Stimulated activated memory B cell treated with anti-CD40 and anti-IgM and Interleukin-4, amounts not matched to agents 10 μg/mL and 1 μg/mL and 100 μg/mL, for 72 hours (primary cell): Measurements from ENCODE around the gene EFHD1.

Source experiments
- ATAC-seq: fragments of 150-1000 bp; cut with Tn5 transposase; 2 replicates; pipeline ENCODE4 v1.10.0; 2021
- H3K27ac Mint-ChIP-seq: one replicate; pipeline ENCODE4 v1.8.0; 2022; ENCODE audit warnings: mild to moderate bottlenecking, mixed read lengths
- H3K27me3 Mint-ChIP-seq: one replicate; pipeline ENCODE4 v1.8.0; 2022; ENCODE audit warnings: mixed read lengths
- H3K36me3 Mint-ChIP-seq: one replicate; pipeline ENCODE4 v1.8.0; 2022; ENCODE audit warnings: mixed read lengths
- H3K4me1 Mint-ChIP-seq: one replicate; pipeline ENCODE4 v1.8.0; 2022; ENCODE audit warnings: mixed read lengths
- H3K4me3 Mint-ChIP-seq: one replicate; pipeline ENCODE4 v1.8.0; 2022; ENCODE audit warnings: mild to moderate bottlenecking, moderate library complexity, mixed read lengths
- H3K9me3 Mint-ChIP-seq: one replicate; pipeline ENCODE4 v1.8.0; 2022; ENCODE audit warnings: mixed read lengths

EFHD1 gene

GRCh38 chr2:232609607-232610006 lies 23.8 kb upstream of the EFHD1 start:
- peaks cover 4% of the 10 kb centered on the region for H3K4me1 Mint-ChIP-seq
- no peaks in the 10 kb centered on the region for H3K36me3 Mint-ChIP-seq
- peaks cover 3% of the 10 kb centered on the region for H3K9me3 Mint-ChIP-seq
- no peak overlapping the region for H3K4me3 Mint-ChIP-seq
- no peak overlapping the region for H3K27ac Mint-ChIP-seq
- H3K27me3 Mint-ChIP-seq, result peaks cover 2% of the 10 kb centered on the region
- ATAC-seq, result no peak

- Mint-ChIP-seq H3K9me3 (peaks cover 3% of the 10 kb centered on the region), H3K36me3 (no peaks in the 10 kb centered on the region), H3K27ac (no peak overlapping the region), H3K27me3 (no peaks in the 10 kb centered on the region), H3K4me1 (peaks cover 4% of the 10 kb centered on the region), H3K4me3 (no peak overlapping the region)
- no peak for ATAC-seq
Observed at GRCh38 chr2:232610081-232610480, 23.3 kb upstream of the EFHD1 start.

GRCh38 chr2:232611061-232611460 lies 22.3 kb upstream of the EFHD1 start:
- H3K4me1 Mint-ChIP-seq, result no peaks in the 10 kb centered on the region
- H3K27ac Mint-ChIP-seq, result no peak overlapping the region
- ATAC-seq, result no peak
- no peak overlapping the region for H3K4me3 Mint-ChIP-seq
- H3K36me3 Mint-ChIP-seq, result no peaks in the 10 kb centered on the region
- no peaks in the 10 kb centered on the region for H3K27me3 Mint-ChIP-seq
- peaks cover 3% of the 10 kb centered on the region for H3K9me3 Mint-ChIP-seq

GRCh38 chr2:232611559-232612218 lies 21.7 kb upstream of the EFHD1 start:
- Mint-ChIP-seq H3K4me3 (no peak overlapping the region), H3K27ac (no peak overlapping the region), H3K36me3 (no peaks in the 10 kb centered on the region), H3K27me3 (no peaks in the 10 kb centered on the region), H3K4me1 (no peaks in the 10 kb centered on the region), H3K9me3 (peaks cover 3% of the 10 kb centered on the region)
- ATAC-seq, result no peak

- Mint-ChIP-seq H3K9me3 (peaks cover 3% of the 10 kb centered on the region), H3K36me3 (no peaks in the 10 kb centered on the region), H3K27ac (no peak overlapping the region), H3K4me1 (no peaks in the 10 kb centered on the region), H3K27me3 (no peaks in the 10 kb centered on the region), H3K4me3 (no peak overlapping the region)
- no peak for ATAC-seq
Observed at GRCh38 chr2:232613538-232614134, 19.8 kb upstream of the EFHD1 start.

GRCh38 chr2:232615339-232615738 lies 18.1 kb upstream of the EFHD1 start:
- peaks cover 4% of the 10 kb centered on the region for H3K27me3 Mint-ChIP-seq
- no peak for ATAC-seq
- H3K36me3 Mint-ChIP-seq, result no peaks in the 10 kb centered on the region
- peaks cover 3% of the 10 kb centered on the region for H3K9me3 Mint-ChIP-seq
- H3K4me3 Mint-ChIP-seq, result no peak overlapping the region
- no peaks in the 10 kb centered on the region for H3K4me1 Mint-ChIP-seq
- no peak overlapping the region for H3K27ac Mint-ChIP-seq

- no peaks in the 10 kb centered on the region for H3K9me3 Mint-ChIP-seq
- peaks cover 52% of the 10 kb centered on the region for H3K27me3 Mint-ChIP-seq
- no peaks in the 10 kb centered on the region for H3K36me3 Mint-ChIP-seq
- no peak for ATAC-seq
- no peak overlapping the region for H3K4me3 Mint-ChIP-seq
- H3K27ac Mint-ChIP-seq, result no peak overlapping the region
- H3K4me1 Mint-ChIP-seq, result no peaks in the 10 kb centered on the region
Observed at GRCh38 chr2:232621186-232621585, 12.2 kb upstream of the EFHD1 start.

GRCh38 chr2:232622563-232622962 lies 10.8 kb upstream of the EFHD1 start:
- H3K4me1 Mint-ChIP-seq, result no peaks in the 10 kb centered on the region
- H3K27ac Mint-ChIP-seq, result no peak overlapping the region
- no peaks in the 10 kb centered on the region for H3K36me3 Mint-ChIP-seq
- H3K4me3 Mint-ChIP-seq, result no peak overlapping the region
- H3K9me3 Mint-ChIP-seq, result no peaks in the 10 kb centered on the region
- H3K27me3 Mint-ChIP-seq, result peaks cover 52% of the 10 kb centered on the region
- ATAC-seq, result no peak

- Mint-ChIP-seq H3K9me3 (no peaks in the 10 kb centered on the region), H3K4me1 (no peaks in the 10 kb centered on the region), H3K27ac (no peak overlapping the region), H3K36me3 (no peaks in the 10 kb centered on the region), H3K27me3 (peaks cover 52% of the 10 kb centered on the region), H3K4me3 (no peak overlapping the region)
- ATAC-seq, result peak; percentile 43
Observed at GRCh38 chr2:232623768-232624765, 9.3 kb upstream of the EFHD1 start.

GRCh38 chr2:232626584-232626983 lies 6.8 kb upstream of the EFHD1 start:
- H3K4me3 Mint-ChIP-seq, result no peak overlapping the region
- H3K27ac Mint-ChIP-seq, result no peak overlapping the region
- no peaks in the 10 kb centered on the region for H3K9me3 Mint-ChIP-seq
- ATAC-seq, result no peak
- no peaks in the 10 kb centered on the region for H3K4me1 Mint-ChIP-seq
- no peaks in the 10 kb centered on the region for H3K36me3 Mint-ChIP-seq
- peaks cover 56% of the 10 kb centered on the region for H3K27me3 Mint-ChIP-seq

- Mint-ChIP-seq H3K27ac (no peak overlapping the region), H3K9me3 (no peaks in the 10 kb centered on the region), H3K27me3 (peaks cover 51% of the 10 kb centered on the region), H3K36me3 (no peaks in the 10 kb centered on the region), H3K4me1 (peaks cover 10% of the 10 kb centered on the region), H3K4me3 (no peak overlapping the region)
- no peak for ATAC-seq
Observed at GRCh38 chr2:232628466-232629128, 4.8 kb upstream of the EFHD1 start.

- Mint-ChIP-seq H3K27ac (no peak overlapping the region), H3K27me3 (peaks cover 46% of the 10 kb centered on the region), H3K4me1 (peaks cover 10% of the 10 kb centered on the region), H3K9me3 (no peaks in the 10 kb centered on the region), H3K36me3 (no peaks in the 10 kb centered on the region), H3K4me3 (no peak overlapping the region)
- ATAC-seq, result no peak
Observed at GRCh38 chr2:232629129-232629475, 4.3 kb upstream of the EFHD1 start.

GRCh38 chr2:232632229-232632903 lies 1.0 kb upstream of the EFHD1 start:
- peak overlapping the region; percentile 48 for H3K4me3 Mint-ChIP-seq

GRCh38 chr2:232632904-232633412 lies 446 bp upstream of the EFHD1 start:
- no peaks in the 10 kb centered on the region for H3K36me3 Mint-ChIP-seq
- H3K4me3 Mint-ChIP-seq, result peak overlapping the region; percentile 48
- H3K27me3 Mint-ChIP-seq, result peaks cover 54% of the 10 kb centered on the region
- H3K9me3 Mint-ChIP-seq, result no peaks in the 10 kb centered on the region
- peaks cover 10% of the 10 kb centered on the region for H3K4me1 Mint-ChIP-seq
- H3K27ac Mint-ChIP-seq, result no peak overlapping the region
- peak; percentile 25 for ATAC-seq

More at GRCh38 chr2:232632229-232632903, 1.0 kb upstream of the EFHD1 start:
- no peak overlapping the region for H3K27ac Mint-ChIP-seq
- no peaks in the 10 kb centered on the region for H3K36me3 Mint-ChIP-seq
- peaks cover 52% of the 10 kb centered on the region for H3K27me3 Mint-ChIP-seq
- peaks cover 10% of the 10 kb centered on the region for H3K4me1 Mint-ChIP-seq
- no peaks in the 10 kb centered on the region for H3K9me3 Mint-ChIP-seq
- ATAC-seq, result no peak
